Prostate gland (tissue), 2 donors: ENCODE data around the gene CHN1.

ENCODE experiments used
- CTCF ChIP-seq, 4 experiments: fragments of 200-600 bp in 2 of 4; fragments of 450-650 bp in 2 of 4; sonication (generic) in 2 of 4; IDR thresholded peaks; 1 replicate in 3 of 4; 2 replicates in 1 of 4; pipeline ENCODE4 v1.5.1; 2016 to 2019; ENCODE audit warnings: antibody characterized with exemption in 4 of 4, mild to moderate bottlenecking in 2 of 4, moderate library complexity in 2 of 4
- POLR2A ChIP-seq: fragments of 450-650 bp; IDR thresholded peaks from one replicate; pipeline ENCODE4 v1.6.1; 2016; ENCODE audit warnings: antibody characterized with exemption, mild to moderate bottlenecking
- POLR2AphosphoS5 ChIP-seq: sonication (generic); formaldehyde crosslinking; IDR thresholded peaks from one replicate; pipeline ENCODE4 v1.6.1; 2017; ENCODE audit warnings: antibody characterized with exemption

GRCh38 chr2:174786066-174786725, 219.0 kb downstream of the CHN1 start:
- TF ChIP-seq POLR2A = no peak
- no peak for TF ChIP-seq CTCF (IDR thresholded peaks at IDR 0.05)
- no peak for TF ChIP-seq POLR2AphosphoS5
